WTC11 (cell line): Measurements from ENCODE around the gene VEGFA.

Source experiments
- MAX ChIP-seq: sonication (generic); formaldehyde crosslinking; IDR thresholded peaks from 2 replicates; pipeline ENCODE4 v1.8.0; 2022; ENCODE audit warnings: mild to moderate bottlenecking, missing genetic modification reagents
- USF1 ChIP-seq: sonication (generic); formaldehyde crosslinking; IDR thresholded peaks from 2 replicates; pipeline ENCODE4 v1.8.0; 2022; ENCODE audit warnings: mild to moderate bottlenecking, missing genetic modification reagents

- TF ChIP-seq USF1 (CRISPR knock-in tag) (no peak), MAX (CRISPR knock-in tag) (no peak)
Measured at GRCh38 chr6:43759136-43759906, 10.7 kb upstream of the VEGFA start.
